GM12878 (cell line): ENCODE data around the gene PHC1. TPM values are rescaled to one million over a fixed set of nuclear protein-coding genes. Genes with fewer than 3 reads are reported as not detected.

Experiments used
- ATAC-seq: fragments of 200-7000 bp; cut with Tn5 transposase; 3 replicates; pipeline ENCODE4 v1.9.1; 2020; ENCODE audit warnings: mild to moderate bottlenecking, moderate library complexity
- BruUV-seq: library from RNA; stranded (reverse); fragments of 400-500 nt; replicated peaks from 2 replicates; lab custom pipeline; 2021; lab: Mats Ljungman, UMichigan
- CTCF ChIA-PET: fragments of 300-600 bp; sonication (Branson Sonifier 250); formaldehyde crosslinking; extraction: SDS; loops from one replicate; lab custom pipeline; 2021; ENCODE audit warnings: inconsistent platforms; lab: Yijun Ruan, JAX
- POLR2A ChIA-PET: fragments of 350-600 bp; formaldehyde crosslinking; extraction: SDS; loops from one replicate; lab custom pipeline; 2021; ENCODE audit warnings: inconsistent platforms; lab: Charles Lee
- RAD21 ChIA-PET: fragments of 300-600 bp; sonication (Branson Sonifier 250); formaldehyde crosslinking; loops from one replicate; lab custom pipeline; 2023; ENCODE audit warnings: antibody characterized with exemption; ENCODE audit not compliant: unreplicated experiment; lab: Charles Lee
- SMC1A ChIA-PET: fragments of 300-600 bp; sonication (Branson Sonifier 250); formaldehyde crosslinking; loops from one replicate; lab custom pipeline; 2023; ENCODE audit not compliant: unreplicated experiment, uncharacterized antibody; lab: Charles Lee
- DNase-seq: peaks from one replicate; pipeline ENCODE4 v3.0.0-alpha.2; 2011; ENCODE audit warnings: low read depth, low spot score
- FAIRE-seq: peaks from 3 replicates; lab custom pipeline; 2011; peaks lifted over from hg19 to GRCh38; lab: Jason Lieb, UNC
- H2AFZ ChIP-seq: 2 replicates; pipeline ENCODE4 v1.6.0; 2011; ENCODE audit warnings: low read depth, low read length, control low read depth; ENCODE audit not compliant: control insufficient read depth
- H3K27ac ChIP-seq: 2 replicates; pipeline ENCODE4 v1.5.1; 2011; ENCODE audit warnings: control low read depth; ENCODE audit not compliant: control insufficient read depth, insufficient read depth
- H3K27me3 ChIP-seq, 2 experiments: replicated peaks in 1 of 2; 2 replicates each; pipeline versions ENCODE4 v1.6.0 to v1.6.1; 2011; ENCODE audit warnings: low read length in 1 of 2; ENCODE audit not compliant: control insufficient read depth in 2 of 2, insufficient read depth in 2 of 2
- H3K36me3 ChIP-seq, 2 experiments: 2 replicates each; pipeline ENCODE4 v1.5.1; 2011; ENCODE audit warnings: low read length in 1 of 2; ENCODE audit not compliant: control insufficient read depth in 2 of 2, insufficient read depth in 2 of 2
- H3K4me1 ChIP-seq: 2 replicates; pipeline ENCODE4 v1.6.1; 2011; ENCODE audit warnings: mild to moderate bottlenecking, low read length, moderate library complexity, mixed read lengths; ENCODE audit not compliant: control insufficient read depth, insufficient read depth
- H3K4me2 ChIP-seq: 2 replicates; pipeline ENCODE4 v1.6.0; 2011; ENCODE audit warnings: control low read depth; ENCODE audit not compliant: control insufficient read depth, insufficient read depth
- H3K4me3 ChIP-seq: fragments of 200-600 bp; sonication (generic); 2 replicates; pipeline ENCODE4 v1.5.1; 2016
- H3K79me2 ChIP-seq: 2 replicates; pipeline ENCODE4 v1.6.0; 2011; ENCODE audit warnings: low read length; ENCODE audit not compliant: control insufficient read depth, insufficient read depth
- H3K9ac ChIP-seq: 2 replicates; pipeline ENCODE4 v1.8.0; 2011; ENCODE audit warnings: low read length, control low read depth, mixed read lengths; ENCODE audit not compliant: control insufficient read depth, insufficient read depth
- H3K9me3 ChIP-seq: replicated peaks from 3 replicates; pipeline ENCODE4 v1.5.1; 2011; ENCODE audit warnings: mild to moderate bottlenecking, low read length; ENCODE audit not compliant: control insufficient read depth, insufficient read depth
- H4K20me1 ChIP-seq: 2 replicates; pipeline ENCODE4 v1.6.0; 2011; ENCODE audit not compliant: control insufficient read depth, insufficient read depth
- ATF7 ChIP-seq: fragments of 450-650 bp; IDR thresholded peaks from 2 replicates; pipeline ENCODE4 v1.6.1; 2016; ENCODE audit warnings: low read depth, mild to moderate bottlenecking
- EZH2 ChIP-seq: IDR thresholded peaks from 2 replicates; pipeline ENCODE4 v1.6.1; 2012; ENCODE audit warnings: low read depth, mild to moderate bottlenecking, control low read depth, inconsistent platforms, low read length, borderline replicate concordance; ENCODE audit not compliant: control insufficient read depth
- IRF5 ChIP-seq: fragments of 450-650 bp; IDR thresholded peaks from 2 replicates; pipeline ENCODE4 v1.6.1; 2017; ENCODE audit warnings: borderline replicate concordance
- KDM1A ChIP-seq: fragments of 200-600 bp; sonication (generic); IDR thresholded peaks from 2 replicates; pipeline ENCODE4 v1.6.1; 2016; ENCODE audit warnings: borderline replicate concordance
- KLF5 ChIP-seq: fragments of 450-650 bp; IDR thresholded peaks from 2 replicates; pipeline ENCODE4 v1.6.1; 2014; ENCODE audit warnings: mild to moderate bottlenecking; ENCODE audit not compliant: partially characterized antibody
- NRF1 ChIP-seq: conservative IDR thresholded peaks from 2 replicates; pipeline ENCODE4 v1.6.1; 2011; ENCODE audit warnings: mild to moderate bottlenecking, low read depth, low read length, improper control_type of control experiment
- POLR2AphosphoS5 ChIP-seq: IDR thresholded peaks from 2 replicates; pipeline ENCODE4 v1.6.1; 2011; ENCODE audit warnings: mild to moderate bottlenecking, low read length, inconsistent platforms
- RB1 ChIP-seq: fragments of 450-650 bp; formaldehyde crosslinking; IDR thresholded peaks from 2 replicates; pipeline ENCODE4 v1.6.1; 2017; ENCODE audit warnings: mild to moderate bottlenecking, borderline replicate concordance
- WGBS: methylation state at CpG from one replicate; pipeline ENCODE4 v1.1.6; 2016; ENCODE audit warnings: low lambda C conversion rate; ENCODE audit not compliant: insufficient replicate concordance, insufficient coverage; ENCODE audit errors: missing lambda C conversion rate; 5-methylcytosine and 5-hydroxymethylcytosine counted together
- in situ Hi-C: fragments of 300-500 bp; cut with MboI; formaldehyde crosslinking; loops from 9 replicates; pipeline ENCODE4 v1.14.3; 2018; ENCODE audit warnings: mixed read lengths
- intact Hi-C: fragments of 100-400 bp; cut with micrococcal nuclease; formaldehyde crosslinking; loops from one replicate; pipeline ENCODE4 v1.14.2; 2022; ENCODE audit not compliant: unreplicated experiment
- polyA plus RNA-seq, 11 experiments: library from polyadenylated mRNA; depleted of rRNA in 4 of 11; unstranded in 6 of 11; stranded (reverse) in 5 of 11; fragments of >200 nt; fragmentation: Nextera tagmentation in 4 of 11; fragmentation: Illumina TruSeq in 1 of 11; extraction: Ambion mirVana in 4 of 11; extraction: Trizol in 1 of 11; gene quantifications; 1 replicate in 1 of 11; 2 replicates in 10 of 11; pipeline versions ENCODE4 v1.2.1 to v1.2.3, GENCODE V29; 2011 to 2016; ENCODE audit warnings: inconsistent platforms in 2 of 11, missing spikeins in 2 of 11, low read depth in 1 of 11
- total RNA-seq, 4 experiments: library from RNA; depleted of rRNA in 3 of 4; stranded (reverse); fragments of >200 nt in 3 of 4; fragmentation: Illumina TruSeq in 1 of 4; extraction: Trizol in 1 of 4; gene quantifications; 2 replicates each; pipeline versions ENCODE4 v1.2.1 to v1.2.3, GENCODE V29; 2013 to 2021
- TF ChIP-seq, protein P1 (sequence below), 3 experiments: IDR thresholded peaks in 2 of 3; conservative IDR thresholded peaks in 1 of 3; 2 replicates each; pipeline ENCODE4 v1.5.1; 2011; ENCODE audit warnings: low read depth in 3 of 3, low read length in 3 of 3, mild to moderate bottlenecking in 3 of 3, control low read depth in 2 of 3, moderate library complexity in 2 of 3, inconsistent platforms in 1 of 3, mixed read lengths in 1 of 3; ENCODE audit not compliant: control insufficient read depth in 2 of 3, insufficient read depth in 1 of 3; ENCODE audit errors: extremely low read depth in 1 of 3
- TF ChIP-seq, protein P2 (sequence below): IDR thresholded peaks from 2 replicates; pipeline ENCODE4 v1.6.1; 2011; ENCODE audit warnings: borderline replicate concordance, low read depth, mild to moderate bottlenecking, moderate library complexity, mixed read lengths, low read length; ENCODE audit not compliant: insufficient read depth; ENCODE audit errors: extremely low read length
- TF ChIP-seq, protein P3 (sequence below): fragments of 450-650 bp; IDR thresholded peaks from 2 replicates; pipeline ENCODE4 v1.6.1; 2017; ENCODE audit warnings: antibody characterized with exemption, mild to moderate bottlenecking, moderate library complexity

The PHC1 gene
- total and polyA plus RNA-seq, 10 of the 15 experiments (the other 5 are each of a cell fraction or from before 2014, with no cell fraction given), result 0.50 to 16.3 (median 2.1) TPM

- TF ChIP-seq, protein P1, sequence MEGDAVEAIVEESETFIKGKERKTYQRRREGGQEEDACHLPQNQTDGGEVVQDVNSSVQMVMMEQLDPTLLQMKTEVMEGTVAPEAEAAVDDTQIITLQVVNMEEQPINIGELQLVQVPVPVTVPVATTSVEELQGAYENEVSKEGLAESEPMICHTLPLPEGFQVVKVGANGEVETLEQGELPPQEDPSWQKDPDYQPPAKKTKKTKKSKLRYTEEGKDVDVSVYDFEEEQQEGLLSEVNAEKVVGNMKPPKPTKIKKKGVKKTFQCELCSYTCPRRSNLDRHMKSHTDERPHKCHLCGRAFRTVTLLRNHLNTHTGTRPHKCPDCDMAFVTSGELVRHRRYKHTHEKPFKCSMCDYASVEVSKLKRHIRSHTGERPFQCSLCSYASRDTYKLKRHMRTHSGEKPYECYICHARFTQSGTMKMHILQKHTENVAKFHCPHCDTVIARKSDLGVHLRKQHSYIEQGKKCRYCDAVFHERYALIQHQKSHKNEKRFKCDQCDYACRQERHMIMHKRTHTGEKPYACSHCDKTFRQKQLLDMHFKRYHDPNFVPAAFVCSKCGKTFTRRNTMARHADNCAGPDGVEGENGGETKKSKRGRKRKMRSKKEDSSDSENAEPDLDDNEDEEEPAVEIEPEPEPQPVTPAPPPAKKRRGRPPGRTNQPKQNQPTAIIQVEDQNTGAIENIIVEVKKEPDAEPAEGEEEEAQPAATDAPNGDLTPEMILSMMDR (IDR thresholded peaks at IDR 0.05 in 2 of 3, conservative IDR thresholded peaks at IDR 0.05 in 1 of 3; ENCODE audit: control insufficient read depth in 2 of 3, extremely low read depth in 1 of 3, insufficient read depth in 1 of 3, low read depth in 3 of 3, low read length in 3 of 3), result no peak
These were observed 19.3 kb upstream of the PHC1 start (continued) for GRCh38 chr12:8894986-8895385.

DNA sequence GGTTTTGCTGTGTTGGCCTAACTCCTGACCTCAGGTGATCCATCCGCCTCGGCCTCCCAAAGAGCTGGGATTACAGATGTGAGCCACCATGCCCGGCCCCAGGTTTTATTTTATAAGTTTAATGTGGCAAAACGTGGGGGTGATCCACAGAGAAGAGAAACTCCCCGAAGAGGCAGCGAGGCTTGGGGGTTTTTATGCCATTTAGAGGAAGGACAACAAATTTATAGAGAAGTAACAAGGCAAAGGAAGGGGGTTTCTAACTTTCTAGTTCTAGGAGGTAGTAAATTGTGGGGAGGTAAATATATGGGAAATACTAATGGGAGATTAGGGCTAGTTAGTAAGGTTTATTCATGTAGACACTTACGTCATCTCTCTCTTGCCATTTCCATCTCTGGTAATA is 17.2 kb upstream of the PHC1 start:
- WGBS, result 33% methylated on average over 7 of the region's 7 CpGs
- H3K9me3 ChIP-seq, result no peaks in the 10 kb centered on the region; the same call in 2 of the 3 replicates
- CTCF ChIA-PET, result no interaction called here
- RAD21 ChIA-PET, result interaction anchor here (0.8 kb wide), 1 partner anchor 153 kb away, joined by 3 read pairs; no protein-coding TSS in a partner anchor
- POLR2A ChIA-PET, result no interaction called here
- in situ Hi-C loops, result loop anchor here (10.0 to 25.0 kb wide), 2 partner anchors 212 to 360 kb away; partner anchors contain the start of gene CLEC4E
- no peaks in the 10 kb centered on the region for H3K4me1 ChIP-seq
- H3K4me2 ChIP-seq, result no peak overlapping the region
- SMC1A ChIA-PET, result interaction anchor here (0.9 kb wide), 1 partner anchor 15 kb away, joined by 3 read pairs; no protein-coding TSS in a partner anchor
- DNase-seq (no peak), ATAC-seq (no peak), FAIRE-seq (no peak)
- no peak overlapping the region for H3K9ac ChIP-seq
- no peak overlapping the region for H3K4me3 ChIP-seq
- intact Hi-C loops, result no loop called here
- no peaks in the 10 kb centered on the region for H4K20me1 ChIP-seq
- BruUV-seq, result no TSS peak
- no peaks in the 10 kb centered on the region; a peak in 1 of 4 replicates for H3K27me3 ChIP-seq
- H3K36me3 ChIP-seq, result no peaks in the 10 kb centered on the region
- H3K27ac ChIP-seq, result no peak overlapping the region
- no peak overlapping the region for H2AFZ ChIP-seq
- no peaks in the 10 kb centered on the region for H3K79me2 ChIP-seq
- no peak for TF ChIP-seq KLF5
- TF ChIP-seq, protein P1 (IDR thresholded peaks at IDR 0.05 in 2 of 3, conservative IDR thresholded peaks at IDR 0.05 in 1 of 3; ENCODE audit: control insufficient read depth in 2 of 3, extremely low read depth in 1 of 3, insufficient read depth in 1 of 3, low read depth in 3 of 3, low read length in 3 of 3), result no peak
- no peak for TF ChIP-seq IRF5
- TF ChIP-seq, protein P2, sequence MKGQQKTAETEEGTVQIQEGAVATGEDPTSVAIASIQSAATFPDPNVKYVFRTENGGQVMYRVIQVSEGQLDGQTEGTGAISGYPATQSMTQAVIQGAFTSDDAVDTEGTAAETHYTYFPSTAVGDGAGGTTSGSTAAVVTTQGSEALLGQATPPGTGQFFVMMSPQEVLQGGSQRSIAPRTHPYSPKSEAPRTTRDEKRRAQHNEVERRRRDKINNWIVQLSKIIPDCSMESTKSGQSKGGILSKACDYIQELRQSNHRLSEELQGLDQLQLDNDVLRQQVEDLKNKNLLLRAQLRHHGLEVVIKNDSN, result no peak
- TF ChIP-seq, protein P3, sequence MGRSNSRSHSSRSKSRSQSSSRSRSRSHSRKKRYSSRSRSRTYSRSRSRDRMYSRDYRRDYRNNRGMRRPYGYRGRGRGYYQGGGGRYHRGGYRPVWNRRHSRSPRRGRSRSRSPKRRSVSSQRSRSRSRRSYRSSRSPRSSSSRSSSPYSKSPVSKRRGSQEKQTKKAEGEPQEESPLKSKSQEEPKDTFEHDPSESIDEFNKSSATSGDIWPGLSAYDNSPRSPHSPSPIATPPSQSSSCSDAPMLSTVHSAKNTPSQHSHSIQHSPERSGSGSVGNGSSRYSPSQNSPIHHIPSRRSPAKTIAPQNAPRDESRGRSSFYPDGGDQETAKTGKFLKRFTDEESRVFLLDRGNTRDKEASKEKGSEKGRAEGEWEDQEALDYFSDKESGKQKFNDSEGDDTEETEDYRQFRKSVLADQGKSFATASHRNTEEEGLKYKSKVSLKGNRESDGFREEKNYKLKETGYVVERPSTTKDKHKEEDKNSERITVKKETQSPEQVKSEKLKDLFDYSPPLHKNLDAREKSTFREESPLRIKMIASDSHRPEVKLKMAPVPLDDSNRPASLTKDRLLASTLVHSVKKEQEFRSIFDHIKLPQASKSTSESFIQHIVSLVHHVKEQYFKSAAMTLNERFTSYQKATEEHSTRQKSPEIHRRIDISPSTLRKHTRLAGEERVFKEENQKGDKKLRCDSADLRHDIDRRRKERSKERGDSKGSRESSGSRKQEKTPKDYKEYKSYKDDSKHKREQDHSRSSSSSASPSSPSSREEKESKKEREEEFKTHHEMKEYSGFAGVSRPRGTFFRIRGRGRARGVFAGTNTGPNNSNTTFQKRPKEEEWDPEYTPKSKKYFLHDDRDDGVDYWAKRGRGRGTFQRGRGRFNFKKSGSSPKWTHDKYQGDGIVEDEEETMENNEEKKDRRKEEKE, result no peak
- TF ChIP-seq KDM1A, result no peak
- no peak for TF ChIP-seq POLR2AphosphoS5
- TF ChIP-seq EZH2, result no peak
- no peak for TF ChIP-seq RB1
- TF ChIP-seq NRF1, result no peak
- TF ChIP-seq ATF7, result no peak
